SKM-1 treated with dmso at 0.1 percent for 144 hours (cell line): ENCODE data around the gene MST1.

Experiments
- DNase-seq: peaks from one replicate; lab custom pipeline; 2025; ENCODE audit not compliant: unreplicated experiment; lab: John Stamatoyannopoulos, UW

Gene MST1

GRCh38 chr3:49658711-49659110 lies 30.6 kb downstream of the MST1 start:
- no peak for DNase-seq

- no peak for DNase-seq
Measured at GRCh38 chr3:49657208-49657915, 31.9 kb downstream of the MST1 start.

- no peak for DNase-seq
Measured at GRCh38 chr3:49656541-49657112, 32.6 kb downstream of the MST1 start.

- no peak for DNase-seq
Measured at GRCh38 chr3:49655731-49656285, 33.5 kb downstream of the MST1 start.

GRCh38 chr3:49654955-49655556 lies 34.2 kb downstream of the MST1 start:
- DNase-seq, result no peak

- no peak for DNase-seq
Measured at GRCh38 chr3:49654176-49654825, 35.0 kb downstream of the MST1 start.

- DNase-seq, result no peak
Measured at GRCh38 chr3:49653621-49654020, 35.7 kb downstream of the MST1 start.

GRCh38 chr3:49652903-49653415 lies 36.3 kb downstream of the MST1 start:
- DNase-seq, result no peak

- DNase-seq, result no peak
Measured at GRCh38 chr3:49652218-49652902, 36.9 kb downstream of the MST1 start.

- DNase-seq, result no peak
Measured at GRCh38 chr3:49650637-49651036, 38.6 kb downstream of the MST1 start.

GRCh38 chr3:49650177-49650576 lies 39.1 kb downstream of the MST1 start:
- no peak for DNase-seq

- no peak for DNase-seq
Measured at GRCh38 chr3:49649576-49649975, 39.7 kb downstream of the MST1 start.

- no peak for DNase-seq
Measured at GRCh38 chr3:49648354-49649019, 40.8 kb downstream of the MST1 start.

- peak; percentile 55 for DNase-seq
Measured at GRCh38 chr3:49647741-49648140, 41.5 kb downstream of the MST1 start.

GRCh38 chr3:49646236-49646635 lies 43.0 kb downstream of the MST1 start:
- DNase-seq, result no peak

- no peak for DNase-seq
Measured at GRCh38 chr3:49644684-49645083, 44.6 kb downstream of the MST1 start.

GRCh38 chr3:49642708-49643145 lies 46.5 kb downstream of the MST1 start:
- no peak for DNase-seq

- DNase-seq, result no peak
Measured at GRCh38 chr3:49641921-49642707, 47.2 kb downstream of the MST1 start.

GRCh38 chr3:49641292-49641691 lies 48.0 kb downstream of the MST1 start:
- no peak for DNase-seq

GRCh38 chr3:49639551-49639950 lies 49.7 kb downstream of the MST1 start:
- no peak for DNase-seq
